Coronary artery (tissue), 2 donors: ENCODE results near the gene CLEC12A.

Experiments
- DNase-seq: peaks from one replicate; pipeline ENCODE4 v3.0.0-alpha.2; 2017; ENCODE audit warnings: low spot score
- H3K27ac ChIP-seq, 2 donors: fragments of 200-600 bp; sonication (generic); one replicate each; pipeline ENCODE4 v1.5.1; 2016 to 2019
- H3K4me3 ChIP-seq: fragments of 200-600 bp; sonication (generic); 2 replicates; pipeline ENCODE4 v1.5.1; 2016; ENCODE audit warnings: mild to moderate bottlenecking, moderate library complexity
- CTCF ChIP-seq: fragments of 200-600 bp; sonication (generic); IDR thresholded peaks from one replicate; pipeline ENCODE4 v1.5.1; 2019; ENCODE audit warnings: antibody characterized with exemption

The CLEC12A gene

GRCh38 chr12:9971181-9971580 is at the start of gene CLEC12A:
Gene CLEC12A, plus strand, starts transcription at chr12:9971409. Its CDS starts 188 bp downstream, at chr12:9971597.
- TF ChIP-seq CTCF, result no peak
- no peak within 1 kb of the TSS for H3K27ac ChIP-seq
- DNase-seq, result no peak

GRCh38 chr12:9922429-9922828 is 48.8 kb upstream of the CLEC12A start:
- Histone ChIP-seq H3K4me3 (no peak overlapping the region), H3K27ac (no peak overlapping the region)
- no peak for DNase-seq
- no peak for TF ChIP-seq CTCF

More at GRCh38 chr12:9971181-9971580, at the start of gene CLEC12A:
- H3K4me3 ChIP-seq, result no peak within 1 kb of the TSS

- DNase-seq, result no peak
- Histone ChIP-seq H3K4me3 (peak overlapping the region; percentile 38), H3K27ac (no peak overlapping the region)
- TF ChIP-seq CTCF, result no peak
Measured at GRCh38 chr12:9925705-9926393, 45.4 kb upstream of the CLEC12A start.

- DNase-seq, result no peak
- TF ChIP-seq CTCF, result no peak
- no peak overlapping the region for H3K4me3 ChIP-seq
- no peak overlapping the region for H3K27ac ChIP-seq
Measured at GRCh38 chr12:9926876-9927275, 44.3 kb upstream of the CLEC12A start.

GRCh38 chr12:9928607-9929006 is 42.6 kb upstream of the CLEC12A start:
- Histone ChIP-seq H3K4me3 (no peak overlapping the region), H3K27ac (no peak overlapping the region)
- no peak for TF ChIP-seq CTCF
- no peak for DNase-seq

GRCh38 chr12:9931245-9931644 is 40.0 kb upstream of the CLEC12A start:
- Histone ChIP-seq H3K4me3 (no peak overlapping the region), H3K27ac (no peak overlapping the region)
- DNase-seq, result no peak
- TF ChIP-seq CTCF, result no peak

GRCh38 chr12:9932270-9932669 is 38.9 kb upstream of the CLEC12A start, which contains the start of gene CLEC2A:
Gene CLEC2A, minus strand, starts transcription at chr12:9932370. Its CDS starts 41 bp downstream, at chr12:9932329.
- H3K4me3 ChIP-seq, result no peak within 1 kb of the TSS
- no peak within 1 kb of the TSS for H3K27ac ChIP-seq
- no peak for DNase-seq
- TF ChIP-seq CTCF, result no peak
